Neural cell (in vitro differentiated cells): ENCODE results near the gene JHY.

ENCODE experiments used
- POLR2AphosphoS5 ChIP-seq: IDR thresholded peaks from 2 replicates; pipeline ENCODE4 v1.6.1; 2012
- TF ChIP-seq, protein P1 (sequence below): fragments of 450-650 bp; IDR thresholded peaks from 2 replicates; pipeline ENCODE4 v1.5.1; 2014; ENCODE audit warnings: antibody characterized with exemption, mild to moderate bottlenecking, moderate library complexity; ENCODE audit not compliant: poor library complexity, severe bottlenecking
- TF ChIP-seq, protein P2 (sequence below): IDR thresholded peaks from 2 replicates; pipeline ENCODE4 v1.6.1; 2012; ENCODE audit warnings: borderline replicate concordance

DNA sequence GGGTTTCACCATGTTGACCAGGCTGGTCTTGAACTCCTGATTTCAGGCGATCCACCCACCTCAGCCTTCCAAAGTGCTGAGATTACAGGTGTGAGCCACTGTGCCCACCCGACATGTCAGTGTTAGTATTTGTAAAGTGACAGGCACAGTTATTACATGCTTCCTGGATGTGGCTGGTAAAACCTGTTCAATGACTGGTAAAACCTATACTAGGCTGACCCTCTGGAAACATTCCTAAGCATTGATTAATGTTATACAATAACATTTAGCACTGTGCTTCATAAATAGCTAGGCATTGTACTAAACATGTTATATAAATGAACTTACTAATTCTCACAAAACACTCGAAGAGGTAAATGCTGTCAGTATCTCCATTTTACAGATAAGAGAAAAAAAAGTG lies 20.9 kb upstream of the JHY start:
- TF ChIP-seq, protein P1, sequence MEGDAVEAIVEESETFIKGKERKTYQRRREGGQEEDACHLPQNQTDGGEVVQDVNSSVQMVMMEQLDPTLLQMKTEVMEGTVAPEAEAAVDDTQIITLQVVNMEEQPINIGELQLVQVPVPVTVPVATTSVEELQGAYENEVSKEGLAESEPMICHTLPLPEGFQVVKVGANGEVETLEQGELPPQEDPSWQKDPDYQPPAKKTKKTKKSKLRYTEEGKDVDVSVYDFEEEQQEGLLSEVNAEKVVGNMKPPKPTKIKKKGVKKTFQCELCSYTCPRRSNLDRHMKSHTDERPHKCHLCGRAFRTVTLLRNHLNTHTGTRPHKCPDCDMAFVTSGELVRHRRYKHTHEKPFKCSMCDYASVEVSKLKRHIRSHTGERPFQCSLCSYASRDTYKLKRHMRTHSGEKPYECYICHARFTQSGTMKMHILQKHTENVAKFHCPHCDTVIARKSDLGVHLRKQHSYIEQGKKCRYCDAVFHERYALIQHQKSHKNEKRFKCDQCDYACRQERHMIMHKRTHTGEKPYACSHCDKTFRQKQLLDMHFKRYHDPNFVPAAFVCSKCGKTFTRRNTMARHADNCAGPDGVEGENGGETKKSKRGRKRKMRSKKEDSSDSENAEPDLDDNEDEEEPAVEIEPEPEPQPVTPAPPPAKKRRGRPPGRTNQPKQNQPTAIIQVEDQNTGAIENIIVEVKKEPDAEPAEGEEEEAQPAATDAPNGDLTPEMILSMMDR, result no peak
- TF ChIP-seq, protein P2, sequence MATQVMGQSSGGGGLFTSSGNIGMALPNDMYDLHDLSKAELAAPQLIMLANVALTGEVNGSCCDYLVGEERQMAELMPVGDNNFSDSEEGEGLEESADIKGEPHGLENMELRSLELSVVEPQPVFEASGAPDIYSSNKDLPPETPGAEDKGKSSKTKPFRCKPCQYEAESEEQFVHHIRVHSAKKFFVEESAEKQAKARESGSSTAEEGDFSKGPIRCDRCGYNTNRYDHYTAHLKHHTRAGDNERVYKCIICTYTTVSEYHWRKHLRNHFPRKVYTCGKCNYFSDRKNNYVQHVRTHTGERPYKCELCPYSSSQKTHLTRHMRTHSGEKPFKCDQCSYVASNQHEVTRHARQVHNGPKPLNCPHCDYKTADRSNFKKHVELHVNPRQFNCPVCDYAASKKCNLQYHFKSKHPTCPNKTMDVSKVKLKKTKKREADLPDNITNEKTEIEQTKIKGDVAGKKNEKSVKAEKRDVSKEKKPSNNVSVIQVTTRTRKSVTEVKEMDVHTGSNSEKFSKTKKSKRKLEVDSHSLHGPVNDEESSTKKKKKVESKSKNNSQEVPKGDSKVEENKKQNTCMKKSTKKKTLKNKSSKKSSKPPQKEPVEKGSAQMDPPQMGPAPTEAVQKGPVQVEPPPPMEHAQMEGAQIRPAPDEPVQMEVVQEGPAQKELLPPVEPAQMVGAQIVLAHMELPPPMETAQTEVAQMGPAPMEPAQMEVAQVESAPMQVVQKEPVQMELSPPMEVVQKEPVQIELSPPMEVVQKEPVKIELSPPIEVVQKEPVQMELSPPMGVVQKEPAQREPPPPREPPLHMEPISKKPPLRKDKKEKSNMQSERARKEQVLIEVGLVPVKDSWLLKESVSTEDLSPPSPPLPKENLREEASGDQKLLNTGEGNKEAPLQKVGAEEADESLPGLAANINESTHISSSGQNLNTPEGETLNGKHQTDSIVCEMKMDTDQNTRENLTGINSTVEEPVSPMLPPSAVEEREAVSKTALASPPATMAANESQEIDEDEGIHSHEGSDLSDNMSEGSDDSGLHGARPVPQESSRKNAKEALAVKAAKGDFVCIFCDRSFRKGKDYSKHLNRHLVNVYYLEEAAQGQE, result no peak
- no peak for TF ChIP-seq POLR2AphosphoS5
